ENCODE measurements around the gene MTLN.

- TF ChIP-seq EZH2phosphoT487 (IDR thresholded peaks at IDR 0.05; ENCODE audit: insufficient read depth, low read depth) (no peak), EZH2 (IDR thresholded peaks at IDR 0.05; ENCODE audit: insufficient read depth, poor library complexity, severe bottlenecking) (no peak)
Observed at GRCh38 chr2:110172506-110172905, 39.8 kb downstream of the MTLN start.
